Effector CD4-positive, alpha-beta T cell (primary cell): ENCODE data around the gene CBLN3.

Experiments
- DNase-seq: peaks from one replicate; pipeline ENCODE4 v3.0.0-alpha.2; 2020

CBLN3 gene

DNA sequence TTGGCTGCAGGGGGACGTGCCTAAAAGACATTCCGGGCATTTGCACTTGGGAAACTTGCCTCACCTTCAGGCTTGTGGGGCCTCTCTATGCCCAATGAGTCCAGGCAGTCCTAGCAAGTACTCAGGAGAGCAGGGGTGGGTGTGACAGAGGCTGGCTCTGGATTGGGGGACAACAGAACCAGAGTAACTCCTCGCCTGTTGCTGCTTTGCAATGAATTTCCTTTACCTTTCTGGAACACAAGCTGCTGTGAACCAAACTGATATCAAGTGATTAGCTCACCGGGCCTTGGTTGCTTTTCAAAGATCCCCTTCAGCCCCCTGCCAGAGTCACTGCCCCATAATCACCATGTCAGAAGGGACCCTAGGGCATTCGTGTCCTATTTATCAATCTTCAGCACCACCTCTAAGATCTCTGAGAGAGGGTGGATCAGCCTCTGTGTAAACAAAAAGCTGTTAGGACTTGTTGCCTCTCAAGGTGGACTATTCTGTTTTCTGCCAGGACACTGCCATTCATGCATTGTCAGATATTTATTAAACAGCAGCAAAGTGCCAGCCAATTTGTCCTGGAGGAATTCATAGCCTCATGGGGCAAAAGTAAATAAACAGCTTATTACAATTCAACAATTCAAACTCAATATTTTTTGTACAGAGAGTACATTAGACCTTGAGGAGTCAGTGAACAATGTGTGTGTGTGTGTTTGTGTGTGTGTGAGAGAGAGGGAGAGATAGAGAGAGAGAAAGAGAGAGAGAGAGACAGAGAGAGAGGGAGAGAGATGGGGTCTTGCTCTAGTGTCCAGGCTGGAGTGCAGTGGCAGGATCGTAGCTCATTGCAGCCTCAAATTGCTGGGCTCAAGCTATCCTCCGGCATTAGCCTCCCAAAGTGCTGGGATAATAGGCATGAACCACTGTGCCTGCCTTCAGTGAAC lies 50.2 kb downstream of the CBLN3 start:
- no peak for DNase-seq

DNA sequence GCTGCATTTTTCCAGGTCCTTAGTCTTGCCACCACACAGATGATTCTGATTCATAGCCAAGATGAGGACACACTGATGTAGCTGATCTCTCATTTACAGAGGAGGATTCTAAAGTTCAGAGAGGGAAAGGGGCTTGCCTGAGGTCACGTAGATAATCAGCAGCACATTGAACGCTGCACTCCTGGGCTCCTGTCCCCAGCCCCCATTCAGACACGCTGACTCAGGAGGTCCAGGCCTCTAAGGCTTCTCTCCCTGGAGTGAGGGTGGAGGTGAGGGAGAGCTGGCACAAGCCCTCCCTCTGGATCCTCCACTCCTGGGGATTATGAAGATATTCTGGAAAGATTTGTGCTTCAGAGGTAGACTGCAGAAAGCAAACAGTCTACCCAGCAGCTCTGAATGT lies 51.1 kb downstream of the CBLN3 start:
- no peak for DNase-seq

DNA sequence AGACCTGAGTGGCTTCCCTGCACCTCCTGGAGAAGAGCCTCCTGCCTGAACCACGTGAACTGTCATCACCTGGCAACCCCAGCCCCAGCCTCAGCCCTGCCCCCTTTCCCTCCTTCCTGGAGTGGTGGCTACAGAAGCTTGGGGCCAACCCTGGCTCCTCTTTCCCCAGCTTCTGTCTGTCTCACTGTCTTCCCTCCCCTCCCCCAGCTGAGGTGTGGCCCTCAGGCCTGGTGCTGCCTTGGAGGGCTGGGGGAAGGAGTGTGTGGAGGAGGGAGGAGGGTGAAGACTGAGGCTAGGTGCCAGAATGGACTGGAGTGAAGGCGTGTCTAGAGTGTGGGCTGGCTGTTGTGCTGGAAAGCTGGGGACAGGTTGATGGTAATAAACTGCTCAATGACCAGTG lies 51.8 kb downstream of the CBLN3 start:
- DNase-seq: no peak

DNA sequence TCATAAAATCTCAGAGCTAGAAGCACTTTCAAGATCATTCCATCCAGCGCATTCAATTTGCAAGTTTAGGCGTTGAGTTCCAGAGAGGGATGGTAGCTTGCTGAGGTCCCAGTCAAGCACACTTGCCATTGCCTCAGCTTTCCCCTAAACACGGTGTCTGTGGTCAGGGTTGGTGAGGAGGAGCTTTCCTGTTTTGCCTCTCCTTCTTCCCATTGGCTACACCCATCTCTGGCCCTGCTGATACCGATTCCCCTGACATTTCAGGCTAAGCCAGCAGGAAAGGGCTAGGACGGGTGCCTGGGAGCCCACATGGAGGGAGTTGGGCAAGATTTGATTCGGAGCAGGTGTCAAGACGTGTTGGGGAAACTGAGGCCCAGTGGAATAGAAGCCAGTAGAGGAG lies 52.3 kb downstream of the CBLN3 start:
- DNase-seq: no peak
